Liver (tissue), 3 donors: ENCODE results near the gene ADORA2A.

Experiments used
- FOXA1 ChIP-seq: IDR thresholded peaks from 2 replicates; pipeline ENCODE4 v1.6.1; 2016; ENCODE audit warnings: antibody characterized with exemption
- GABPA ChIP-seq, 2 donors: IDR thresholded peaks in 1 of 2; conservative IDR thresholded peaks in 1 of 2; 2 replicates each; pipeline ENCODE4 v1.6.1; 2016; ENCODE audit warnings: antibody characterized with exemption in 2 of 2, mild to moderate bottlenecking in 1 of 2, moderate library complexity in 1 of 2
- RAD21 ChIP-seq, 2 donors: IDR thresholded peaks; 2 replicates each; pipeline ENCODE4 v1.6.1; 2016; ENCODE audit warnings: antibody characterized with exemption in 2 of 2, mild to moderate bottlenecking in 2 of 2
- REST ChIP-seq: IDR thresholded peaks from 2 replicates; pipeline ENCODE4 v1.6.1; 2016; ENCODE audit warnings: antibody characterized with exemption, mild to moderate bottlenecking
- SP1 ChIP-seq: IDR thresholded peaks from 2 replicates; pipeline ENCODE4 v1.6.1; 2018; ENCODE audit warnings: antibody characterized with exemption, mild to moderate bottlenecking
- TAF1 ChIP-seq: conservative IDR thresholded peaks from 2 replicates; pipeline ENCODE4 v1.6.1; 2016; ENCODE audit warnings: antibody characterized with exemption, mild to moderate bottlenecking
- YY1 ChIP-seq: IDR thresholded peaks from 2 replicates; pipeline ENCODE4 v1.6.1; 2016; ENCODE audit warnings: antibody characterized with exemption, mild to moderate bottlenecking
- TF ChIP-seq, protein P1 (sequence below): fragments of 150-350 bp; IDR thresholded peaks from 2 replicates; pipeline ENCODE4 v1.5.1; 2017; ENCODE audit warnings: improper control_type of control experiment, low read depth, low read length; ENCODE audit not compliant: missing input control
- TF ChIP-seq, protein P2 (sequence below): IDR thresholded peaks from 2 replicates; pipeline ENCODE4 v1.6.1; 2016; ENCODE audit warnings: antibody characterized with exemption
- donor health status: healthy.
- donor health status: healthy.

DNA sequence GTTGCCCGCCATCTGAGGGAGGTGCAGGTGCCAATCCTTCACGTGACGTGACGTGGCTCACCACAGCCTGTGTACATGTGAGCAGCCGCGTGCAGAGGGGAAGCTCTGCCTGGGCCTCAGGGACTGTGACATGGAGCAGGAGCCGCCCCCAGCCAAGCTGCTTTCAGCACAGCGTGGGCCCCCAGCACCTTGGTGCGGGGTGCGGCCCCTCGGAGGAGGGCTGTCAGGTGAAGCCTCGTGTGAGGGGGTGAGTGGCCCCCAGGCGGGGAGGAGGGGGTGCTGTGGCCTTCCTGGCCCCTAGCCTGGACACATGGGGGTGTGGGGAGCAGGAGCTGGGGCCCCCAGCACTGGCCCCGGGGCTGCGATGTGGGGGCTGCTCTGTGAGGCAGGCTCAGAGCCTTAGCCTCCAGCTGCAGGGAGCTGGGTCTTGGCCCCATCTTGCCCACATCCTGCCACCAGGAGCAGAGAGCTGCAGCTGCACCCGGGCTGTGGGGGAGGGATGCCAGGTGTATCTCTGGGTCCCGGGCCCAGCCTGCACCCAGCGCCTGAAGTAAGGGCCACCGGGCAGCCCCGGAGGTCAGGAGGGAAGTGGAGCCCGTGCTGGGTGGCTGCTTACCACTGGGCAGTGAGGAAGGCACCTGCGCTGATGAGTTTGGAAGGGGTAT is at the start of gene ADORA2A:
- TF ChIP-seq YY1 (no peak), REST (no peak), FOXA1 (no peak), GABPA (IDR thresholded peaks at IDR 0.05 in 1 of 2, conservative IDR thresholded peaks at IDR 0.05 in 1 of 2) (no peak), RAD21 (IDR thresholded peaks at IDR 0.05) (no peak), TAF1 (no peak), SP1 (no peak)
- TF ChIP-seq, protein P1, sequence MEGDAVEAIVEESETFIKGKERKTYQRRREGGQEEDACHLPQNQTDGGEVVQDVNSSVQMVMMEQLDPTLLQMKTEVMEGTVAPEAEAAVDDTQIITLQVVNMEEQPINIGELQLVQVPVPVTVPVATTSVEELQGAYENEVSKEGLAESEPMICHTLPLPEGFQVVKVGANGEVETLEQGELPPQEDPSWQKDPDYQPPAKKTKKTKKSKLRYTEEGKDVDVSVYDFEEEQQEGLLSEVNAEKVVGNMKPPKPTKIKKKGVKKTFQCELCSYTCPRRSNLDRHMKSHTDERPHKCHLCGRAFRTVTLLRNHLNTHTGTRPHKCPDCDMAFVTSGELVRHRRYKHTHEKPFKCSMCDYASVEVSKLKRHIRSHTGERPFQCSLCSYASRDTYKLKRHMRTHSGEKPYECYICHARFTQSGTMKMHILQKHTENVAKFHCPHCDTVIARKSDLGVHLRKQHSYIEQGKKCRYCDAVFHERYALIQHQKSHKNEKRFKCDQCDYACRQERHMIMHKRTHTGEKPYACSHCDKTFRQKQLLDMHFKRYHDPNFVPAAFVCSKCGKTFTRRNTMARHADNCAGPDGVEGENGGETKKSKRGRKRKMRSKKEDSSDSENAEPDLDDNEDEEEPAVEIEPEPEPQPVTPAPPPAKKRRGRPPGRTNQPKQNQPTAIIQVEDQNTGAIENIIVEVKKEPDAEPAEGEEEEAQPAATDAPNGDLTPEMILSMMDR: no peak
- TF ChIP-seq, protein P2, sequence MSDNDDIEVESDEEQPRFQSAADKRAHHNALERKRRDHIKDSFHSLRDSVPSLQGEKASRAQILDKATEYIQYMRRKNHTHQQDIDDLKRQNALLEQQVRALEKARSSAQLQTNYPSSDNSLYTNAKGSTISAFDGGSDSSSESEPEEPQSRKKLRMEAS: no peak
